Panc1 (cell line): Measurements from ENCODE around the gene NAGPA.

Experiments
- CTCF ChIP-seq: fragments of 450-650 bp; IDR thresholded peaks from 2 replicates; pipeline ENCODE4 v1.5.1; 2017; ENCODE audit warnings: mild to moderate bottlenecking
- POLR2AphosphoS5 ChIP-seq: IDR thresholded peaks from 2 replicates; pipeline ENCODE4 v1.6.1; 2012; ENCODE audit warnings: mild to moderate bottlenecking, low read depth, low read length, moderate library complexity
- SIN3A ChIP-seq: IDR thresholded peaks from 2 replicates; pipeline ENCODE4 v1.6.1; 2012; ENCODE audit warnings: low read depth, mild to moderate bottlenecking, low read length, moderate library complexity, borderline replicate concordance; ENCODE audit not compliant: insufficient read depth
- TCF7L2 ChIP-seq: IDR thresholded peaks from 2 replicates; pipeline ENCODE4 v1.6.1; 2011; ENCODE audit warnings: mild to moderate bottlenecking, low read depth, low read length, inconsistent platforms
- TF ChIP-seq, protein P1 (sequence below), 2 experiments: IDR thresholded peaks; 2 replicates each; pipeline ENCODE4 v1.6.1; 2011 to 2012; ENCODE audit warnings: low read depth in 2 of 2, control low read depth in 1 of 2, low read length in 1 of 2, mild to moderate bottlenecking in 1 of 2, moderate library complexity in 1 of 2; ENCODE audit not compliant: insufficient read depth in 1 of 2

DNA sequence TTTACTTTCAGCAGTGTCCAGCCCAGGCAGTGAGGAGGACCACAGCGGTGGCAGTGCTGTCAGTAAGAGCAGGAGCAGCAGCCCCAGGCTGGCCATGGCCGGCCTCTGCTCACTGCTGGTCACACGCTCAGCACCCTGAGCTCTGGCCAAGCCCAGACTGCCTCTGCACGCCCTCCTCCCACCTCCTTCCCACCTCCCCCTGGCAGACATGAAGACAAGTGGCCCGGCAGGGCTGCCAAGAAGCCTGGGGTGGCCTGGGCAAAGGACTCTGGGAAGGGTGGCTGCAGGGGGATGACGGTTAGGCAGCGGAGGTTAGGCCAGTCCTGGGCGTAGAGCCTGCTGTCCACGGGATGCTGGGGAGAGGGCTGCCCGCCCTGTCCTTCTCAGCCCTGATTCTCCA is 32.1 kb upstream of the NAGPA start, which contains the start of gene C16orf89:
- TF ChIP-seq CTCF (no peak), POLR2AphosphoS5 (no peak), TCF7L2 (no peak), SIN3A (no peak)
- TF ChIP-seq, protein P1, sequence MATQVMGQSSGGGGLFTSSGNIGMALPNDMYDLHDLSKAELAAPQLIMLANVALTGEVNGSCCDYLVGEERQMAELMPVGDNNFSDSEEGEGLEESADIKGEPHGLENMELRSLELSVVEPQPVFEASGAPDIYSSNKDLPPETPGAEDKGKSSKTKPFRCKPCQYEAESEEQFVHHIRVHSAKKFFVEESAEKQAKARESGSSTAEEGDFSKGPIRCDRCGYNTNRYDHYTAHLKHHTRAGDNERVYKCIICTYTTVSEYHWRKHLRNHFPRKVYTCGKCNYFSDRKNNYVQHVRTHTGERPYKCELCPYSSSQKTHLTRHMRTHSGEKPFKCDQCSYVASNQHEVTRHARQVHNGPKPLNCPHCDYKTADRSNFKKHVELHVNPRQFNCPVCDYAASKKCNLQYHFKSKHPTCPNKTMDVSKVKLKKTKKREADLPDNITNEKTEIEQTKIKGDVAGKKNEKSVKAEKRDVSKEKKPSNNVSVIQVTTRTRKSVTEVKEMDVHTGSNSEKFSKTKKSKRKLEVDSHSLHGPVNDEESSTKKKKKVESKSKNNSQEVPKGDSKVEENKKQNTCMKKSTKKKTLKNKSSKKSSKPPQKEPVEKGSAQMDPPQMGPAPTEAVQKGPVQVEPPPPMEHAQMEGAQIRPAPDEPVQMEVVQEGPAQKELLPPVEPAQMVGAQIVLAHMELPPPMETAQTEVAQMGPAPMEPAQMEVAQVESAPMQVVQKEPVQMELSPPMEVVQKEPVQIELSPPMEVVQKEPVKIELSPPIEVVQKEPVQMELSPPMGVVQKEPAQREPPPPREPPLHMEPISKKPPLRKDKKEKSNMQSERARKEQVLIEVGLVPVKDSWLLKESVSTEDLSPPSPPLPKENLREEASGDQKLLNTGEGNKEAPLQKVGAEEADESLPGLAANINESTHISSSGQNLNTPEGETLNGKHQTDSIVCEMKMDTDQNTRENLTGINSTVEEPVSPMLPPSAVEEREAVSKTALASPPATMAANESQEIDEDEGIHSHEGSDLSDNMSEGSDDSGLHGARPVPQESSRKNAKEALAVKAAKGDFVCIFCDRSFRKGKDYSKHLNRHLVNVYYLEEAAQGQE (IDR thresholded peaks at IDR 0.05; ENCODE audit: insufficient read depth in 1 of 2, low read depth in 2 of 2, low read length in 1 of 2): no peak
